SU-DHL-6 (cell line): Measurements from ENCODE around the gene ZNF627.
"Not testable (repeated sequence)": the region's sequence is repeated elsewhere in the genome, so short reads cannot be mapped to it uniquely, and the experiment has no call there.

Experiments
- H2AFZ ChIP-seq: fragments of 200-600 bp; sonication (generic); 2 replicates; pipeline ENCODE4 v1.6.1; 2014; ENCODE audit warnings: low read depth, mild to moderate bottlenecking, moderate library complexity, mixed read lengths, antibody characterized with exemption, low read length; ENCODE audit not compliant: severe bottlenecking
- H3F3A ChIP-seq: fragments of 200-600 bp; shearing (Covaris generic); 2 replicates; pipeline ENCODE4 v1.6.0; 2016; ENCODE audit warnings: antibody characterized with exemption, mild to moderate bottlenecking; ENCODE audit not compliant: insufficient read depth
- H3K27ac ChIP-seq: fragments of 200-600 bp; sonication (generic); 2 replicates; pipeline ENCODE4 v1.5.1; 2016; ENCODE audit warnings: low read depth, mild to moderate bottlenecking, low read length, moderate library complexity, mixed read lengths
- H3K27me3 ChIP-seq: fragments of 200-600 bp; sonication (generic), shearing (Covaris generic); 2 replicates; pipeline ENCODE4 v1.6.0; 2014; ENCODE audit warnings: mild to moderate bottlenecking, low read length
- H3K36me3 ChIP-seq: fragments of 200-600 bp; sonication (generic); 2 replicates; pipeline ENCODE4 v1.6.1; 2014; ENCODE audit warnings: mild to moderate bottlenecking, low read length, mixed read lengths
- H3K4me2 ChIP-seq: fragments of 300-600, 200-600 bp; shearing (Covaris generic), sonication (generic); 2 replicates; pipeline ENCODE4 v1.6.0; 2014; ENCODE audit warnings: low read length, low read depth, mild to moderate bottlenecking; ENCODE audit not compliant: poor library complexity, severe bottlenecking
- H3K4me3 ChIP-seq: fragments of 200-600 bp; sonication (generic); 2 replicates; pipeline ENCODE4 v1.5.1; 2014; ENCODE audit warnings: antibody characterized with exemption, low read length, mild to moderate bottlenecking, mixed read lengths; ENCODE audit not compliant: insufficient read depth, poor library complexity, severe bottlenecking
- H3K79me2 ChIP-seq: fragments of 200-600 bp; sonication (generic); 2 replicates; pipeline ENCODE4 v1.6.1; 2014; ENCODE audit warnings: mild to moderate bottlenecking, low read length, moderate library complexity; ENCODE audit not compliant: insufficient read depth
- H3K9ac ChIP-seq: fragments of 200-600 bp; sonication (generic); 2 replicates; pipeline ENCODE4 v1.7.0; 2014; ENCODE audit warnings: mild to moderate bottlenecking, low read length
- H3K9me2 ChIP-seq: fragments of 200-600 bp; sonication (generic); replicated peaks from 2 replicates; pipeline ENCODE4 v1.6.1; 2014; ENCODE audit warnings: low read length; ENCODE audit not compliant: insufficient read depth
- H3K9me3 ChIP-seq: fragments of 200-600 bp; sonication (generic); 2 replicates; pipeline ENCODE4 v1.6.1; 2014; ENCODE audit warnings: low read length, mixed read lengths; ENCODE audit not compliant: insufficient read depth
- H4K20me1 ChIP-seq: fragments of 200-600 bp; sonication (generic); 2 replicates; pipeline ENCODE4 v1.6.1; 2014; ENCODE audit warnings: low read depth, mild to moderate bottlenecking, antibody characterized with exemption, low read length, moderate library complexity, mixed read lengths
- CTCF ChIP-seq: fragments of 200-600 bp; sonication (generic); IDR thresholded peaks from one replicate; pipeline ENCODE4 v1.5.1; 2017; ENCODE audit warnings: antibody characterized with exemption, mild to moderate bottlenecking, low read length, moderate library complexity; ENCODE audit not compliant: insufficient read depth, poor library complexity, severe bottlenecking
- EZH2phosphoT487 ChIP-seq: fragments of 200-600 bp; sonication (generic), shearing (Covaris generic); conservative IDR thresholded peaks from 2 replicates; pipeline ENCODE4 v1.6.1; 2018; ENCODE audit warnings: mild to moderate bottlenecking, antibody characterized with exemption, low read length, moderate library complexity, mixed read lengths

The ZNF627 gene

GRCh38 chr19:11617180-11618062, 20.1 kb downstream of the ZNF627 start:
- H4K20me1 ChIP-seq, result no peaks in the 10 kb centered on the region
- H2AFZ ChIP-seq, result no peak overlapping the region
- no peak overlapping the region for H3K4me2 ChIP-seq
- no peak overlapping the region for H3K27ac ChIP-seq
- no peaks in the 10 kb centered on the region for H3K27me3 ChIP-seq
- H3K9ac ChIP-seq, result no peak overlapping the region
- H3K36me3 ChIP-seq, result peaks cover 35% of the 10 kb centered on the region
- H3F3A ChIP-seq, result no peaks in the 10 kb centered on the region; the same call in 1 of the 2 replicates
- H3K9me2 ChIP-seq, result no peaks in the 10 kb centered on the region
- H3K79me2 ChIP-seq, result no peaks in the 10 kb centered on the region
- H3K4me3 ChIP-seq, result no peak overlapping the region
- TF ChIP-seq CTCF, result no peak
- TF ChIP-seq EZH2phosphoT487, result no peak
- peaks cover 19% of the 10 kb centered on the region; the same call in 1 of the 2 replicates for H3K9me3 ChIP-seq

GRCh38 chr19:11620553-11620952, 23.3 kb downstream of the ZNF627 start:
- no peaks in the 10 kb centered on the region for H3F3A ChIP-seq
- H3K27ac ChIP-seq, result no peak overlapping the region
- no peak overlapping the region for H3K4me3 ChIP-seq
- H3K27me3 ChIP-seq, result no peaks in the 10 kb centered on the region
- H3K36me3 ChIP-seq, result peaks cover 29% of the 10 kb centered on the region
- no peaks in the 10 kb centered on the region for H3K9me2 ChIP-seq
- no peak overlapping the region for H3K9ac ChIP-seq
- H3K79me2 ChIP-seq, result no peaks in the 10 kb centered on the region
- H3K4me2 ChIP-seq, result no peak overlapping the region
- peaks cover 19% of the 10 kb centered on the region; the same call in 1 of the 2 replicates for H3K9me3 ChIP-seq
- no peak overlapping the region for H2AFZ ChIP-seq
- H4K20me1 ChIP-seq, result no peaks in the 10 kb centered on the region
- no peak for TF ChIP-seq CTCF
- no peak for TF ChIP-seq EZH2phosphoT487

- not testable (repeated sequence) for H3K9me2 ChIP-seq, H4K20me1 ChIP-seq, H3K9ac ChIP-seq, H3K4me3 ChIP-seq, H3K4me2 ChIP-seq, H3K27me3 ChIP-seq, H3F3A ChIP-seq, H3K27ac ChIP-seq, H3K79me2 ChIP-seq, H2AFZ ChIP-seq
- Histone ChIP-seq H3K36me3 (peaks cover 15% of the 10 kb centered on the region), H3K9me3 (peaks cover 11% of the 10 kb centered on the region; the same call in 1 of the 2 replicates)
Measured at GRCh38 chr19:11622401-11622800, 25.1 kb downstream of the ZNF627 start.

- no peaks in the 10 kb centered on the region for H3K79me2 ChIP-seq
- no peaks in the 10 kb centered on the region for H3K9me2 ChIP-seq
- H3K9ac ChIP-seq, result no peak overlapping the region
- no peak overlapping the region for H2AFZ ChIP-seq
- H3K4me2 ChIP-seq, result no peak overlapping the region
- H3K27ac ChIP-seq, result no peak overlapping the region
- no peaks in the 10 kb centered on the region for H4K20me1 ChIP-seq
- TF ChIP-seq EZH2phosphoT487 (no peak), CTCF (no peak)
- H3K36me3 ChIP-seq, result no peaks in the 10 kb centered on the region
- H3F3A ChIP-seq, result no peaks in the 10 kb centered on the region
- H3K27me3 ChIP-seq, result no peaks in the 10 kb centered on the region
- no peak overlapping the region for H3K4me3 ChIP-seq
- no peaks in the 10 kb centered on the region for H3K9me3 ChIP-seq
Measured at GRCh38 chr19:11624069-11624463, 26.8 kb downstream of the ZNF627 start.
